Neural progenitor cell (in vitro differentiated cells): Measurements from ENCODE around the gene VAV2.

Experiments used
- CTCF ChIP-seq: fragments of 200-600 bp; sonication (generic); IDR thresholded peaks from 2 replicates; pipeline ENCODE4 v1.5.1; 2017; ENCODE audit warnings: antibody characterized with exemption, mild to moderate bottlenecking
- EZH2 ChIP-seq: fragments of 200-600 bp; sonication (generic); IDR thresholded peaks from 2 replicates; pipeline ENCODE4 v1.6.1; 2017; ENCODE audit warnings: antibody characterized with exemption, mild to moderate bottlenecking, moderate library complexity
- EZH2phosphoT487 ChIP-seq: fragments of 200-600 bp; sonication (generic); IDR thresholded peaks from 2 replicates; pipeline ENCODE4 v1.6.1; 2017; ENCODE audit warnings: antibody characterized with exemption

GRCh38 chr9:134003237-134003636 lies 11.1 kb upstream of the VAV2 start:
- TF ChIP-seq CTCF, result no peak
- no peak for TF ChIP-seq EZH2
- TF ChIP-seq EZH2phosphoT487, result no peak
